ENCODE measurements around the gene PHF1. TPM values are rescaled to one million over a fixed set of nuclear protein-coding genes. Genes with fewer than 3 reads are reported as not detected.

Gene PHF1
- total and polyA plus RNA-seq, 4 donors: 17.2 to 128 (median 85.6) TPM

- Histone ChIP-seq H3K4me3 (ENCODE audit: low read depth, low read length) (peak overlapping the region; percentile 48), H3K9me3 (ENCODE audit: control insufficient read depth, insufficient read depth, low read length) (no peaks in the 10 kb centered on the region), H3K27ac (ENCODE audit: low read depth, low read length) (peak overlapping the region; percentile 92), H3K36me3 (ENCODE audit: control insufficient read depth, insufficient read depth, low read length) (peaks cover 20% of the 10 kb centered on the region), H3K27me3 (ENCODE audit: control insufficient read depth, insufficient read depth, low read length) (no peaks in the 10 kb centered on the region), H3K4me1 (ENCODE audit: control insufficient read depth, insufficient read depth, low read length) (peaks cover 44% of the 10 kb centered on the region)
- WGBS (ENCODE audit: insufficient coverage): 6% methylated on average over 26 of the region's 43 CpGs
- DNase-seq (ENCODE audit: low read depth in 4 of 6, low spot score in 6 of 6): peak in 2 of 6 donors; percentile 69 to 88
Measured at GRCh38 chr6:33425668-33426577, 15.1 kb downstream of the PHF1 start.

GRCh38 chr6:33426590-33427511 lies 16.0 kb downstream of the PHF1 start:
- Histone ChIP-seq H3K4me1 (ENCODE audit: control insufficient read depth, insufficient read depth, low read length) (peaks cover 51% of the 10 kb centered on the region), H3K27ac (ENCODE audit: low read depth, low read length) (peak overlapping the region; percentile 92), H3K9me3 (ENCODE audit: control insufficient read depth, insufficient read depth, low read length) (no peaks in the 10 kb centered on the region), H3K4me3 (ENCODE audit: low read depth, low read length) (peak overlapping the region; percentile 59), H3K36me3 (ENCODE audit: control insufficient read depth, insufficient read depth, low read length) (peaks cover 23% of the 10 kb centered on the region), H3K27me3 (ENCODE audit: control insufficient read depth, insufficient read depth, low read length) (no peaks in the 10 kb centered on the region)
- 2% methylated on average over 8 of the region's 12 CpGs for WGBS (ENCODE audit: insufficient coverage)
- DNase-seq (ENCODE audit: low read depth in 4 of 6, low spot score in 6 of 6): peak in 2 of 6 donors; percentile 69 to 77

- H3K9me3 ChIP-seq (ENCODE audit: control insufficient read depth, insufficient read depth, low read length): no peaks in the 10 kb centered on the region
- peaks cover 27% of the 10 kb centered on the region for H3K36me3 ChIP-seq (ENCODE audit: control insufficient read depth, insufficient read depth, low read length)
- peak overlapping the region; percentile 76 for H3K27ac ChIP-seq (ENCODE audit: low read depth, low read length)
- peak overlapping the region; percentile 59 for H3K4me3 ChIP-seq (ENCODE audit: low read depth, low read length)
- DNase-seq (ENCODE audit: low read depth in 4 of 6, low spot score in 6 of 6): peak in 2 of 6 donors; percentile 68 to 74
- 1% methylated on average over 42 of the region's 79 CpGs for WGBS (ENCODE audit: insufficient coverage)
- H3K27me3 ChIP-seq (ENCODE audit: control insufficient read depth, insufficient read depth, low read length): no peaks in the 10 kb centered on the region
- peaks cover 59% of the 10 kb centered on the region for H3K4me1 ChIP-seq (ENCODE audit: control insufficient read depth, insufficient read depth, low read length)
Measured at GRCh38 chr6:33427585-33428223, 16.9 kb downstream of the PHF1 start.

GRCh38 chr6:33428224-33428965 lies 17.6 kb downstream of the PHF1 start:
- Histone ChIP-seq H3K36me3 (ENCODE audit: control insufficient read depth, insufficient read depth, low read length) (peaks cover 31% of the 10 kb centered on the region), H3K27me3 (ENCODE audit: control insufficient read depth, insufficient read depth, low read length) (no peaks in the 10 kb centered on the region), H3K9me3 (ENCODE audit: control insufficient read depth, insufficient read depth, low read length) (no peaks in the 10 kb centered on the region), H3K4me1 (ENCODE audit: control insufficient read depth, insufficient read depth, low read length) (peaks cover 66% of the 10 kb centered on the region), H3K27ac (ENCODE audit: low read depth, low read length) (peak overlapping the region; percentile 70), H3K4me3 (ENCODE audit: low read depth, low read length) (peak overlapping the region; percentile 54)
- WGBS (ENCODE audit: insufficient coverage): 3% methylated on average over 33 of the region's 33 CpGs
- DNase-seq (ENCODE audit: low read depth in 4 of 6, low spot score in 6 of 6): peak in 2 of 6 donors; percentile 57 to 60

GRCh38 chr6:33428966-33429749 lies 18.3 kb downstream of the PHF1 start:
- Histone ChIP-seq H3K27me3 (ENCODE audit: control insufficient read depth, insufficient read depth, low read length) (no peaks in the 10 kb centered on the region), H3K36me3 (ENCODE audit: control insufficient read depth, insufficient read depth, low read length) (peaks cover 28% of the 10 kb centered on the region), H3K27ac (ENCODE audit: low read depth, low read length) (peak overlapping the region; percentile 70), H3K4me1 (ENCODE audit: control insufficient read depth, insufficient read depth, low read length) (peaks cover 67% of the 10 kb centered on the region), H3K9me3 (ENCODE audit: control insufficient read depth, insufficient read depth, low read length) (no peaks in the 10 kb centered on the region), H3K4me3 (ENCODE audit: low read depth, low read length) (peak overlapping the region; percentile 54)
- DNase-seq (ENCODE audit: low read depth in 4 of 6, low spot score in 6 of 6): no peak
- 74% methylated on average over 3 of the region's 5 CpGs for WGBS (ENCODE audit: insufficient coverage)

- no CpG with 5 or more reads among the region's 2 CpGs for WGBS (ENCODE audit: insufficient coverage)
- H3K4me3 ChIP-seq (ENCODE audit: low read depth, low read length): no peak overlapping the region
Measured at GRCh38 chr6:33429750-33430052, 18.9 kb downstream of the PHF1 start.

GRCh38 chr6:33430334-33430733 lies 19.5 kb downstream of the PHF1 start:
- no peak overlapping the region for H3K4me3 ChIP-seq (ENCODE audit: low read depth, low read length)
- H3K36me3 ChIP-seq (ENCODE audit: control insufficient read depth, insufficient read depth, low read length): peaks cover 35% of the 10 kb centered on the region
- DNase-seq (ENCODE audit: low read depth in 4 of 6, low spot score in 6 of 6): no peak
- WGBS (ENCODE audit: insufficient coverage): 46% methylated on average over 2 of the region's 2 CpGs
- H3K27ac ChIP-seq (ENCODE audit: low read depth, low read length): no peak overlapping the region
- peaks cover 60% of the 10 kb centered on the region for H3K4me1 ChIP-seq (ENCODE audit: control insufficient read depth, insufficient read depth, low read length)
- no peaks in the 10 kb centered on the region for H3K27me3 ChIP-seq (ENCODE audit: control insufficient read depth, insufficient read depth, low read length)
- H3K9me3 ChIP-seq (ENCODE audit: control insufficient read depth, insufficient read depth, low read length): no peaks in the 10 kb centered on the region

More at GRCh38 chr6:33429750-33430052, 18.9 kb downstream of the PHF1 start:
- Histone ChIP-seq H3K27ac (ENCODE audit: low read depth, low read length) (no peak overlapping the region), H3K9me3 (ENCODE audit: control insufficient read depth, insufficient read depth, low read length) (no peaks in the 10 kb centered on the region), H3K36me3 (ENCODE audit: control insufficient read depth, insufficient read depth, low read length) (peaks cover 33% of the 10 kb centered on the region), H3K27me3 (ENCODE audit: control insufficient read depth, insufficient read depth, low read length) (no peaks in the 10 kb centered on the region), H3K4me1 (ENCODE audit: control insufficient read depth, insufficient read depth, low read length) (peaks cover 66% of the 10 kb centered on the region)
- DNase-seq (ENCODE audit: low read depth in 4 of 6, low spot score in 6 of 6): no peak

GRCh38 chr6:33430991-33431879 lies 20.4 kb downstream of the PHF1 start:
- Histone ChIP-seq H3K36me3 (ENCODE audit: control insufficient read depth, insufficient read depth, low read length) (peaks cover 41% of the 10 kb centered on the region), H3K27ac (ENCODE audit: low read depth, low read length) (peak overlapping the region; percentile 79), H3K4me1 (ENCODE audit: control insufficient read depth, insufficient read depth, low read length) (peaks cover 58% of the 10 kb centered on the region), H3K4me3 (ENCODE audit: low read depth, low read length) (peak overlapping the region; percentile 32), H3K9me3 (ENCODE audit: control insufficient read depth, insufficient read depth, low read length) (no peaks in the 10 kb centered on the region), H3K27me3 (ENCODE audit: control insufficient read depth, insufficient read depth, low read length) (no peaks in the 10 kb centered on the region)
- WGBS (ENCODE audit: insufficient coverage): 0% methylated on average over 8 of the region's 12 CpGs
- peak in 3 of 6 donors; percentile 75 to 93 (median 93) for DNase-seq (ENCODE audit: low read depth in 4 of 6, low spot score in 6 of 6)
